GM12878 (cell line): ENCODE measurements around the gene RNF31. TPM values are rescaled to one million over a fixed set of nuclear protein-coding genes. Genes with fewer than 3 reads are reported as not detected.

Source experiments
- ATAC-seq: fragments of 200-7000 bp; cut with Tn5 transposase; 3 replicates; pipeline ENCODE4 v1.9.1; 2020; ENCODE audit warnings: mild to moderate bottlenecking, moderate library complexity
- BruUV-seq: library from RNA; stranded (reverse); fragments of 400-500 nt; replicated peaks from 2 replicates; lab custom pipeline; 2021; lab: Mats Ljungman, UMichigan
- CTCF ChIA-PET: fragments of 300-600 bp; sonication (Branson Sonifier 250); formaldehyde crosslinking; extraction: SDS; loops from one replicate; lab custom pipeline; 2021; ENCODE audit warnings: inconsistent platforms; lab: Yijun Ruan, JAX
- POLR2A ChIA-PET: fragments of 350-600 bp; formaldehyde crosslinking; extraction: SDS; loops from one replicate; lab custom pipeline; 2021; ENCODE audit warnings: inconsistent platforms; lab: Charles Lee
- RAD21 ChIA-PET: fragments of 300-600 bp; sonication (Branson Sonifier 250); formaldehyde crosslinking; loops from one replicate; lab custom pipeline; 2023; ENCODE audit warnings: antibody characterized with exemption; ENCODE audit not compliant: unreplicated experiment; lab: Charles Lee
- SMC1A ChIA-PET: fragments of 300-600 bp; sonication (Branson Sonifier 250); formaldehyde crosslinking; loops from one replicate; lab custom pipeline; 2023; ENCODE audit not compliant: unreplicated experiment, uncharacterized antibody; lab: Charles Lee
- DNase-seq: peaks from one replicate; pipeline ENCODE4 v3.0.0-alpha.2; 2011; ENCODE audit warnings: low read depth, low spot score
- FAIRE-seq: peaks from 3 replicates; lab custom pipeline; 2011; peaks lifted over from hg19 to GRCh38; lab: Jason Lieb, UNC
- H2AFZ ChIP-seq: 2 replicates; pipeline ENCODE4 v1.6.0; 2011; ENCODE audit warnings: low read depth, low read length, control low read depth; ENCODE audit not compliant: control insufficient read depth
- H3K27ac ChIP-seq: 2 replicates; pipeline ENCODE4 v1.5.1; 2011; ENCODE audit warnings: control low read depth; ENCODE audit not compliant: control insufficient read depth, insufficient read depth
- H3K27me3 ChIP-seq, 2 experiments: replicated peaks in 1 of 2; 2 replicates each; pipeline versions ENCODE4 v1.6.0 to v1.6.1; 2011; ENCODE audit warnings: low read length in 1 of 2; ENCODE audit not compliant: control insufficient read depth in 2 of 2, insufficient read depth in 2 of 2
- H3K36me3 ChIP-seq, 2 experiments: 2 replicates each; pipeline ENCODE4 v1.5.1; 2011; ENCODE audit warnings: low read length in 1 of 2; ENCODE audit not compliant: control insufficient read depth in 2 of 2, insufficient read depth in 2 of 2
- H3K4me1 ChIP-seq: 2 replicates; pipeline ENCODE4 v1.6.1; 2011; ENCODE audit warnings: mild to moderate bottlenecking, low read length, moderate library complexity, mixed read lengths; ENCODE audit not compliant: control insufficient read depth, insufficient read depth
- H3K4me2 ChIP-seq: 2 replicates; pipeline ENCODE4 v1.6.0; 2011; ENCODE audit warnings: control low read depth; ENCODE audit not compliant: control insufficient read depth, insufficient read depth
- H3K4me3 ChIP-seq: fragments of 200-600 bp; sonication (generic); 2 replicates; pipeline ENCODE4 v1.5.1; 2016
- H3K79me2 ChIP-seq: 2 replicates; pipeline ENCODE4 v1.6.0; 2011; ENCODE audit warnings: low read length; ENCODE audit not compliant: control insufficient read depth, insufficient read depth
- H3K9ac ChIP-seq: 2 replicates; pipeline ENCODE4 v1.8.0; 2011; ENCODE audit warnings: low read length, control low read depth, mixed read lengths; ENCODE audit not compliant: control insufficient read depth, insufficient read depth
- H3K9me3 ChIP-seq: replicated peaks from 3 replicates; pipeline ENCODE4 v1.5.1; 2011; ENCODE audit warnings: mild to moderate bottlenecking, low read length; ENCODE audit not compliant: control insufficient read depth, insufficient read depth
- H4K20me1 ChIP-seq: 2 replicates; pipeline ENCODE4 v1.6.0; 2011; ENCODE audit not compliant: control insufficient read depth, insufficient read depth
- E4F1 ChIP-seq: fragments of 450-650 bp; IDR thresholded peaks from 2 replicates; pipeline ENCODE4 v1.6.1; 2018; ENCODE audit warnings: borderline replicate concordance, mild to moderate bottlenecking; ENCODE audit not compliant: partially characterized antibody
- EED ChIP-seq: sonication (generic); IDR thresholded peaks from 2 replicates; pipeline ENCODE4 v1.6.1; 2016; ENCODE audit warnings: antibody characterized with exemption, low read depth
- EZH2 ChIP-seq: IDR thresholded peaks from 2 replicates; pipeline ENCODE4 v1.6.1; 2012; ENCODE audit warnings: low read depth, mild to moderate bottlenecking, control low read depth, inconsistent platforms, low read length, borderline replicate concordance; ENCODE audit not compliant: control insufficient read depth
- FOS ChIP-seq: IDR thresholded peaks from 3 replicates; pipeline ENCODE4 v1.6.1; 2011; ENCODE audit warnings: borderline replicate concordance; ENCODE audit not compliant: insufficient read length; ENCODE audit errors: extremely low read depth
- FOXK2 ChIP-seq: fragments of 450-650 bp; IDR thresholded peaks from 2 replicates; pipeline ENCODE4 v1.6.1; 2017; ENCODE audit warnings: mild to moderate bottlenecking, moderate library complexity
- NFYA ChIP-seq: IDR thresholded peaks from 2 replicates; pipeline ENCODE4 v1.6.1; 2011; ENCODE audit warnings: low read depth, mild to moderate bottlenecking, low read length, improper control_type of control experiment, borderline replicate concordance
- NFYB ChIP-seq: IDR thresholded peaks from 2 replicates; pipeline ENCODE4 v1.6.1; 2011; ENCODE audit warnings: low read depth, mild to moderate bottlenecking, low read length, improper control_type of control experiment, moderate library complexity; ENCODE audit not compliant: insufficient read depth
- PML ChIP-seq: IDR thresholded peaks from 2 replicates; pipeline ENCODE4 v1.6.1; 2012; ENCODE audit warnings: low read length, inconsistent platforms
- RCOR1 ChIP-seq: conservative IDR thresholded peaks from 2 replicates; pipeline ENCODE4 v1.6.1; 2012; ENCODE audit warnings: low read depth, low read length, improper control_type of control experiment
- SUZ12 ChIP-seq: fragments of 200-600 bp; sonication (generic); IDR thresholded peaks from one replicate; pipeline ENCODE4 v1.6.1; 2018; ENCODE audit warnings: antibody characterized with exemption, mild to moderate bottlenecking; ENCODE audit not compliant: unreplicated experiment
- TCF7 ChIP-seq: IDR thresholded peaks from 2 replicates; pipeline ENCODE4 v1.6.1; 2014; ENCODE audit warnings: antibody characterized with exemption, borderline replicate concordance
- WGBS: methylation state at CpG from one replicate; pipeline ENCODE4 v1.1.6; 2016; ENCODE audit warnings: low lambda C conversion rate; ENCODE audit not compliant: insufficient replicate concordance, insufficient coverage; ENCODE audit errors: missing lambda C conversion rate; 5-methylcytosine and 5-hydroxymethylcytosine counted together
- in situ Hi-C: fragments of 300-500 bp; cut with MboI; formaldehyde crosslinking; loops from 9 replicates; pipeline ENCODE4 v1.14.3; 2018; ENCODE audit warnings: mixed read lengths
- intact Hi-C: fragments of 100-400 bp; cut with micrococcal nuclease; formaldehyde crosslinking; loops from one replicate; pipeline ENCODE4 v1.14.2; 2022; ENCODE audit not compliant: unreplicated experiment
- polyA plus RNA-seq, 11 experiments: library from polyadenylated mRNA; depleted of rRNA in 4 of 11; unstranded in 6 of 11; stranded (reverse) in 5 of 11; fragments of >200 nt; fragmentation: Nextera tagmentation in 4 of 11; fragmentation: Illumina TruSeq in 1 of 11; extraction: Ambion mirVana in 4 of 11; extraction: Trizol in 1 of 11; gene quantifications; 1 replicate in 1 of 11; 2 replicates in 10 of 11; pipeline versions ENCODE4 v1.2.1 to v1.2.3, GENCODE V29; 2011 to 2016; ENCODE audit warnings: inconsistent platforms in 2 of 11, missing spikeins in 2 of 11, low read depth in 1 of 11
- total RNA-seq, 4 experiments: library from RNA; depleted of rRNA in 3 of 4; stranded (reverse); fragments of >200 nt in 3 of 4; fragmentation: Illumina TruSeq in 1 of 4; extraction: Trizol in 1 of 4; gene quantifications; 2 replicates each; pipeline versions ENCODE4 v1.2.1 to v1.2.3, GENCODE V29; 2013 to 2021

RNF31 gene
- total and polyA plus RNA-seq, 10 of the 15 experiments (the other 5 are each of a cell fraction or from before 2014, with no cell fraction given), result 8.5 to 92.7 (median 52.0) TPM

DNA sequence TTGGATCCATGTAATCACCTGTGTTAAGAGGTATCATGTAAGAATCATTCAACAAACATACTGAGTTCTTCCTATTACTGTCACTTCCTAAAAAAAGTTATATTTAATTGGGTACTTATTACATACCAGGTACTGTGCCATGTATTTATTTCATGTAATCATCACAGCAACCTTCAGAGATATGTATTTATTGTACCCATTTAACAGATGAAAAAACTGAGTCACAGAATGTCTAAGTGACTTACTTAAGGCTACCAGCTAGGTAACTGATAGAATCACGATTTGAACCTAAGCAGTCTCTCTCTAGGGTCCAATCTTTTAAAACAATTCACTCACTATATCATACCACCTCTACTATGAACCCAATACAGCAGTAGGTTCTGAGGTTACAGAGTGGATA is 2.8 kb upstream of the RNF31 start:
- ATAC-seq, result no peak
- H4K20me1 ChIP-seq, result no peaks in the 10 kb centered on the region
- H3K4me1 ChIP-seq, result peaks cover 16% of the 10 kb centered on the region
- H3K27ac ChIP-seq, result peak overlapping the region; percentile 2; the same call in 1 of the 2 replicates
- CTCF ChIA-PET, result interaction anchor here (1.0 to 1.4 kb wide), 3 partner anchors 36 to 98 kb away, joined by 3 to 5 read pairs (median 3); partner anchors contain the start of genes CHMP4A and TINF2
- POLR2A ChIA-PET, result interaction anchor here (0.7 to 2.3 kb wide), 6 partner anchors 9 to 50 kb away, joined by 4 to 10 read pairs (median 6); partner anchors contain the start of genes IRF9, PCK2 and PSME1
- 0 out of 2 replicates have a peak, but pooled peaks have one; percentile 11 for TF ChIP-seq TCF7
- TF ChIP-seq FOXK2, result no peak
- WGBS, result 100% methylated on average over 1 of the region's 1 CpG
- SMC1A ChIA-PET, result interaction anchor here (1.5 to 4.8 kb wide), 4 partner anchors 8 to 36 kb away, joined by 5 to 54 read pairs (median 12); partner anchors contain the start of genes IRF9 and PSME1
- H3K79me2 ChIP-seq, result peaks cover 70% of the 10 kb centered on the region
- H3K9me3 ChIP-seq, result no peaks in the 10 kb centered on the region
- no peak for FAIRE-seq
- no TSS peak for BruUV-seq
- intact Hi-C loops, result no loop called here
- peak overlapping the region; percentile 77 for H3K4me2 ChIP-seq
- DNase-seq, result no peak
- H3K27me3 ChIP-seq, result no peaks in the 10 kb centered on the region
- peak overlapping the region; percentile 82 for H3K4me3 ChIP-seq
- 0 out of 2 replicates have a peak overlapping the region, but pooled peaks have one; percentile 12 for H3K9ac ChIP-seq
- H3K36me3 ChIP-seq, result peaks cover 2 to 28% of the 10 kb centered on the region in 2 experiments
- in situ Hi-C loops, result no loop called here
- H2AFZ ChIP-seq, result no peak overlapping the region
- RAD21 ChIA-PET, result interaction anchor here (3.1 kb wide), 1 partner anchor 50 kb away, joined by 22 read pairs; the partner anchor contains the start of gene PCK2

DNA sequence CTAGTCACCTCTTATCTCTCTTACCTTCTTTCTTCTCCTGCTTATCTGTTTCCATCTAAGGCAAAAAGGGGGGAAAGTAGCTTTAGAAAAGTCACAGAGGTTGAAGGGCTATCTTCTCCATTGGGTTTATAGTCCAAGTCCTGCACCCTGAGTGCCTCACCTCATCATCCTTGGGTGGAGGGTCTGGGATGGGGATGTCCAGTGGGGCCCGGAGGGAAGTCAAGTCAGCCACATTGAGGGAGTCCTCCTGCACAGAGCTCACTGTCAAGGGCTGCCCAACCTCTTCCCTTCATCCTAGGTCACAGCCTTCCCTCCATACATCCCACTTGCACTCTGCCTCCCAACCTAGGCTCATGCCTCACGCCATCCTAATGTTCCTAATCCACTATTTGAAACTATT is 2.1 kb upstream of the RNF31 start:
- TF ChIP-seq E4F1, result no peak
- TF ChIP-seq FOS, result no peak
- no peak for TF ChIP-seq NFYA
- TF ChIP-seq SUZ12, result no peak
- TF ChIP-seq TCF7, result no peak
- no peak for TF ChIP-seq NFYB
- no peak for TF ChIP-seq PML
- no peak for TF ChIP-seq EZH2
- no peak for TF ChIP-seq RCOR1
- no peak for TF ChIP-seq EED
- Histone ChIP-seq H3K27me3 (no peaks in the 10 kb centered on the region), H2AFZ (no peak overlapping the region), H3K36me3 (peaks cover 7 to 35% of the 10 kb centered on the region in 2 experiments), H3K79me2 (peaks cover 70% of the 10 kb centered on the region), H3K9me3 (no peaks in the 10 kb centered on the region), H3K4me1 (peaks cover 14% of the 10 kb centered on the region), H3K27ac (peak overlapping the region; percentile 94), H4K20me1 (no peaks in the 10 kb centered on the region), H3K4me2 (peak overlapping the region; percentile 88), H3K4me3 (peak overlapping the region; percentile 82), H3K9ac (peak overlapping the region; percentile 88)
- ChIA-PET SMC1A (interaction anchor here (0.9 to 4.8 kb wide), 9 partner anchors 9 to 97 kb away, joined by 3 to 54 read pairs (median 18); partner anchors contain the start of genes DCAF11, IRF9, NRL and PCK2), RAD21 (interaction anchor here (0.9 to 3.9 kb wide), 6 partner anchors 8 to 83 kb away, joined by 3 to 37 read pairs (median 28); partner anchors contain the start of genes DCAF11, IRF9, NRL and PCK2), POLR2A (interaction anchor here (0.5 to 5.8 kb wide), 12 partner anchors 9 to 176 kb away, joined by 3 to 99 read pairs (median 18); partner anchors contain the start of genes CHMP4A, DCAF11, IPO4 and IRF9), CTCF (interaction anchor here (1.1 to 8.2 kb wide), 11 partner anchors 16 to 287 kb away, joined by 3 to 63 read pairs (median 6); partner anchors contain the start of genes CHMP4A, CIDEB, DCAF11 and IRF9)
- BruUV-seq, result no TSS peak
- FAIRE-seq, result no peak
- WGBS, result 68% methylated on average over 2 of the region's 2 CpGs
- no peak for ATAC-seq
- in situ Hi-C loops (no loop called here), intact Hi-C loops (loop anchor here (5.0 kb wide), 1 partner anchor 152 kb away; the partner anchor contains the start of genes DHRS1 and NOP9)
- DNase-seq, result no peak
